ENCODE results near the gene CLDN1. TPM values are rescaled to one million over a fixed set of nuclear protein-coding genes. Genes with fewer than 3 reads are reported as not detected.

Gene CLDN1
- total and polyA plus RNA-seq, 2 of the 13 experiments (the other 11 are each of a cell fraction or from before 2014, with no cell fraction given): 42.7 to 51.6 TPM

GRCh38 chr3:190345027-190345821 lies 23.0 kb upstream of the CLDN1 start (continued):
- TF ChIP-seq ARID4A (CRISPR knock-in tag; IDR thresholded peaks at IDR 0.05; ENCODE audit: borderline replicate concordance) (no peak; the same call in 1 of the 2 replicates), TOPORS (CRISPR knock-in tag; IDR thresholded peaks at IDR 0.05) (no peak), EEA1 (CRISPR knock-in tag; IDR thresholded peaks at IDR 0.05; ENCODE audit: borderline replicate concordance) (no peak), ZNF878 (CRISPR knock-in tag; IDR thresholded peaks at IDR 0.05) (no peak), ZNF790 (CRISPR knock-in tag; IDR thresholded peaks at IDR 0.05; ENCODE audit: borderline replicate concordance) (no peak), PAWR (CRISPR knock-in tag; IDR thresholded peaks at IDR 0.05; ENCODE audit: borderline replicate concordance) (no peak), PHF5A (CRISPR knock-in tag; IDR thresholded peaks at IDR 0.05; ENCODE audit: low read depth, unreplicated experiment) (peak; percentile 20), HIVEP1 (CRISPR knock-in tag; IDR thresholded peaks at IDR 0.05) (no peak), HDAC1 (CRISPR knock-in tag; IDR thresholded peaks at IDR 0.05) (peak; percentile 44), SOX13 (IDR thresholded peaks at IDR 0.05) (no peak), SOX13 (CRISPR knock-in tag; conservative IDR thresholded peaks at IDR 0.05 in 1 of 2, IDR thresholded peaks at IDR 0.05 in 1 of 2) (peak in 1 of 2 experiments; percentile 74; a peak in 2 of 4 replicates), NAIF1 (CRISPR knock-in tag; IDR thresholded peaks at IDR 0.05; ENCODE audit: borderline replicate concordance) (peak; percentile 42; the same call in 1 of the 2 replicates), ETV5 (CRISPR knock-in tag; IDR thresholded peaks at IDR 0.05; ENCODE audit: borderline replicate concordance) (peak; percentile 57; the same call in 1 of the 2 replicates), PATZ1 (CRISPR knock-in tag; IDR thresholded peaks at IDR 0.05) (no peak; the same call in 1 of the 2 replicates), ZNF124 (CRISPR knock-in tag; IDR thresholded peaks at IDR 0.05) (no peak), SETDB1 (CRISPR knock-in tag; IDR thresholded peaks at IDR 0.05; ENCODE audit: borderline replicate concordance) (no peak), FOXO1 (CRISPR knock-in tag; IDR thresholded peaks at IDR 0.05) (no peak; the same call in 1 of the 2 replicates), ZNF772 (CRISPR knock-in tag; IDR thresholded peaks at IDR 0.05) (0 out of 2 replicates have a peak, but pooled peaks have one; percentile 32), ZSCAN22 (CRISPR knock-in tag; IDR thresholded peaks at IDR 0.05) (no peak)
- TF ChIP-seq, protein P1, sequence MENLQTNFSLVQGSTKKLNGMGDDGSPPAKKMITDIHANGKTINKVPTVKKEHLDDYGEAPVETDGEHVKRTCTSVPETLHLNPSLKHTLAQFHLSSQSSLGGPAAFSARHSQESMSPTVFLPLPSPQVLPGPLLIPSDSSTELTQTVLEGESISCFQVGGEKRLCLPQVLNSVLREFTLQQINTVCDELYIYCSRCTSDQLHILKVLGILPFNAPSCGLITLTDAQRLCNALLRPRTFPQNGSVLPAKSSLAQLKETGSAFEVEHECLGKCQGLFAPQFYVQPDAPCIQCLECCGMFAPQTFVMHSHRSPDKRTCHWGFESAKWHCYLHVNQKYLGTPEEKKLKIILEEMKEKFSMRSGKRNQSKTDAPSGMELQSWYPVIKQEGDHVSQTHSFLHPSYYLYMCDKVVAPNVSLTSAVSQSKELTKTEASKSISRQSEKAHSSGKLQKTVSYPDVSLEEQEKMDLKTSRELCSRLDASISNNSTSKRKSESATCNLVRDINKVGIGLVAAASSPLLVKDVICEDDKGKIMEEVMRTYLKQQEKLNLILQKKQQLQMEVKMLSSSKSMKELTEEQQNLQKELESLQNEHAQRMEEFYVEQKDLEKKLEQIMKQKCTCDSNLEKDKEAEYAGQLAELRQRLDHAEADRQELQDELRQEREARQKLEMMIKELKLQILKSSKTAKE (CRISPR knock-in tag; IDR thresholded peaks at IDR 0.05; ENCODE audit: borderline replicate concordance): no peak
